HEK293 (cell line): ENCODE measurements around the gene CCT6B.
A peak's percentile ranks its signal among the peaks of the same experiment; 100 is the strongest.

Source experiments
- CTCF ChIA-PET: fragments of 350-600 bp; formaldehyde crosslinking; extraction: SDS; loops from one replicate; lab custom pipeline; 2021; ENCODE audit warnings: antibody characterized with exemption; lab: Yijun Ruan, JAX
- POLR2A ChIA-PET: fragments of 300-600 bp; formaldehyde crosslinking; extraction: SDS; loops from one replicate; lab custom pipeline; 2020; ENCODE audit warnings: antibody characterized with exemption, inconsistent platforms; lab: Yijun Ruan, JAX
- H3K27ac ChIP-seq: fragments of 200-500 bp; sonication (Bioruptor generic); 2 replicates; pipeline ENCODE4 v1.5.1; 2014; ENCODE audit warnings: low read depth, low read length, control low read depth, inconsistent platforms; ENCODE audit errors: extremely low read depth
- H3K36me3 ChIP-seq, 2 experiments: fragments of 200-500 bp in 1 of 2; sonication (Bioruptor generic) in 1 of 2; 1 replicate in 1 of 2; 2 replicates in 1 of 2; pipeline ENCODE4 v1.5.1; 2014 to 2017; ENCODE audit warnings: inconsistent platforms in 2 of 2, low read length in 2 of 2; ENCODE audit not compliant: control insufficient read depth in 2 of 2, insufficient read depth in 1 of 2
- H3K4me1 ChIP-seq: fragments of 200-500 bp; sonication (Bioruptor generic); 2 replicates; pipeline ENCODE4 v1.5.1; 2014; ENCODE audit warnings: mild to moderate bottlenecking, low read length, inconsistent platforms; ENCODE audit not compliant: control insufficient read depth, insufficient read depth
- H3K4me3 ChIP-seq: 2 replicates; pipeline ENCODE4 v1.5.1; 2011; ENCODE audit warnings: low read depth, mild to moderate bottlenecking, control low read depth, low read length, moderate library complexity
- H3K9me3 ChIP-seq: fragments of 200-500 bp; sonication (Bioruptor generic); 2 replicates; pipeline ENCODE4 v1.5.1; 2014; ENCODE audit warnings: low read depth, low read length, inconsistent platforms; ENCODE audit not compliant: control insufficient read depth, insufficient read depth
- FEZF1 ChIP-seq: fragments of 450-650 bp; formaldehyde crosslinking; IDR thresholded peaks from 2 replicates; pipeline ENCODE4 v1.5.1; 2016; ENCODE audit warnings: missing biosample characterization, missing genetic modification characterization
- IKZF3 ChIP-seq: fragments of 450-650 bp; IDR thresholded peaks from 2 replicates; pipeline ENCODE4 v1.5.0; 2018; ENCODE audit warnings: missing biosample characterization, mild to moderate bottlenecking, missing genetic modification characterization, moderate library complexity
- KLF1 ChIP-seq: fragments of 450-650 bp; formaldehyde crosslinking; IDR thresholded peaks from 2 replicates; pipeline ENCODE4 v1.5.1; 2016; ENCODE audit warnings: missing biosample characterization, missing genetic modification characterization
- KLF8 ChIP-seq: fragments of 450-650 bp; formaldehyde crosslinking; IDR thresholded peaks from 2 replicates; pipeline ENCODE4 v1.5.1; 2016; ENCODE audit warnings: missing biosample characterization, missing genetic modification characterization
- MYNN ChIP-seq: fragments of 450-650 bp; formaldehyde crosslinking; IDR thresholded peaks from 2 replicates; pipeline ENCODE4 v1.5.1; 2016; ENCODE audit warnings: missing biosample characterization, missing genetic modification characterization, borderline replicate concordance
- REPIN1 ChIP-seq: fragments of 450-650 bp; formaldehyde crosslinking; IDR thresholded peaks from 2 replicates; pipeline ENCODE4 v1.5.1; 2017; ENCODE audit warnings: missing biosample characterization, missing genetic modification characterization, low read depth
- SETDB1 ChIP-seq: IDR thresholded peaks from one replicate; pipeline ENCODE4 v1.6.1; 2017; ENCODE audit warnings: mild to moderate bottlenecking, low read length, moderate library complexity, mixed read lengths; ENCODE audit not compliant: insufficient read length
- ZNF140 ChIP-seq: fragments of 450-650 bp; formaldehyde crosslinking; IDR thresholded peaks from 2 replicates; pipeline ENCODE4 v1.5.1; 2016; ENCODE audit warnings: missing biosample characterization, missing genetic modification characterization
- ZNF184 ChIP-seq: fragments of 450-650 bp; IDR thresholded peaks from 2 replicates; pipeline ENCODE4 v1.5.1; 2018; ENCODE audit warnings: missing biosample characterization, mild to moderate bottlenecking, missing genetic modification characterization
- ZNF19 ChIP-seq: fragments of 450-650 bp; formaldehyde crosslinking; IDR thresholded peaks from 2 replicates; pipeline ENCODE4; 2016; ENCODE audit warnings: missing biosample characterization, missing genetic modification characterization, low read depth
- ZNF248 ChIP-seq: fragments of 450-650 bp; formaldehyde crosslinking; IDR thresholded peaks from 2 replicates; pipeline ENCODE4 v1.5.1; 2017; ENCODE audit warnings: missing biosample characterization, missing genetic modification characterization
- ZNF354C ChIP-seq: fragments of 450-650 bp; formaldehyde crosslinking; IDR thresholded peaks from 2 replicates; pipeline ENCODE4 v1.5.1; 2016; ENCODE audit warnings: missing biosample characterization, missing genetic modification characterization, low read depth, borderline replicate concordance
- ZNF391 ChIP-seq: fragments of 450-650 bp; formaldehyde crosslinking; IDR thresholded peaks from 2 replicates; pipeline ENCODE4 v1.5.1; 2016; ENCODE audit warnings: low read depth, missing biosample characterization, missing genetic modification characterization, borderline replicate concordance
- ZNF449 ChIP-seq: fragments of 450-650 bp; formaldehyde crosslinking; IDR thresholded peaks from 2 replicates; pipeline ENCODE4 v1.5.1; 2017; ENCODE audit warnings: missing biosample characterization, mild to moderate bottlenecking, missing genetic modification characterization, moderate library complexity
- ZNF660 ChIP-seq: fragments of 450-650 bp; IDR thresholded peaks from 2 replicates; pipeline ENCODE4 v1.5.1; 2018; ENCODE audit warnings: missing biosample characterization, mild to moderate bottlenecking, missing genetic modification characterization
- ZNF664 ChIP-seq: fragments of 450-650 bp; formaldehyde crosslinking; IDR thresholded peaks from 2 replicates; pipeline ENCODE4 v1.5.1; 2016; ENCODE audit warnings: missing biosample characterization, missing genetic modification characterization
- ZNF747 ChIP-seq: fragments of 450-650 bp; formaldehyde crosslinking; IDR thresholded peaks from 2 replicates; pipeline ENCODE4 v1.5.1; 2016; ENCODE audit warnings: missing biosample characterization, missing genetic modification characterization
- ZSCAN18 ChIP-seq: fragments of 450-650 bp; formaldehyde crosslinking; IDR thresholded peaks from 2 replicates; pipeline ENCODE4 v1.5.1; 2016; ENCODE audit warnings: missing biosample characterization, missing genetic modification characterization
- TF ChIP-seq, protein P1 (sequence below): fragments of 450-650 bp; formaldehyde crosslinking; IDR thresholded peaks from 2 replicates; pipeline ENCODE4 v1.5.1; 2016; ENCODE audit warnings: missing biosample characterization, missing genetic modification characterization, low read depth
- TF ChIP-seq, protein P2 (sequence below): sonication (generic); formaldehyde crosslinking; IDR thresholded peaks from 2 replicates; pipeline ENCODE4 v1.8.1; 2022; ENCODE audit warnings: mild to moderate bottlenecking, moderate library complexity, missing genetic modification reagents
- TF ChIP-seq, protein P3 (sequence below): IDR thresholded peaks from 2 replicates; pipeline ENCODE4 v1.6.1; 2011; ENCODE audit warnings: mild to moderate bottlenecking, low read depth, low read length, borderline replicate concordance

The CCT6B gene

GRCh38 chr17:34988644-34989043 is 27.4 kb upstream of the CCT6B start:
- no peak for TF ChIP-seq ZNF140 (tag by site-specific recombination)
- TF ChIP-seq KLF1 = no peak
- TF ChIP-seq, protein P1, sequence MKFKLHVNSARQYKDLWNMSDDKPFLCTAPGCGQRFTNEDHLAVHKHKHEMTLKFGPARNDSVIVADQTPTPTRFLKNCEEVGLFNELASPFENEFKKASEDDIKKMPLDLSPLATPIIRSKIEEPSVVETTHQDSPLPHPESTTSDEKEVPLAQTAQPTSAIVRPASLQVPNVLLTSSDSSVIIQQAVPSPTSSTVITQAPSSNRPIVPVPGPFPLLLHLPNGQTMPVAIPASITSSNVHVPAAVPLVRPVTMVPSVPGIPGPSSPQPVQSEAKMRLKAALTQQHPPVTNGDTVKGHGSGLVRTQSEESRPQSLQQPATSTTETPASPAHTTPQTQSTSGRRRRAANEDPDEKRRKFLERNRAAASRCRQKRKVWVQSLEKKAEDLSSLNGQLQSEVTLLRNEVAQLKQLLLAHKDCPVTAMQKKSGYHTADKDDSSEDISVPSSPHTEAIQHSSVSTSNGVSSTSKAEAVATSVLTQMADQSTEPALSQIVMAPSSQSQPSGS (tag by site-specific recombination) = no peak
- TF ChIP-seq KLF8 (tag by site-specific recombination) = no peak
- TF ChIP-seq REPIN1 = no peak
- TF ChIP-seq ZNF449 (tag by site-specific recombination) = no peak
- TF ChIP-seq IKZF3 (tag by site-specific recombination) = no peak
- TF ChIP-seq ZSCAN18 (tag by site-specific recombination) = no peak
- no peak for TF ChIP-seq ZNF391
- TF ChIP-seq FEZF1 (tag by site-specific recombination) = no peak
- TF ChIP-seq, protein P2, sequence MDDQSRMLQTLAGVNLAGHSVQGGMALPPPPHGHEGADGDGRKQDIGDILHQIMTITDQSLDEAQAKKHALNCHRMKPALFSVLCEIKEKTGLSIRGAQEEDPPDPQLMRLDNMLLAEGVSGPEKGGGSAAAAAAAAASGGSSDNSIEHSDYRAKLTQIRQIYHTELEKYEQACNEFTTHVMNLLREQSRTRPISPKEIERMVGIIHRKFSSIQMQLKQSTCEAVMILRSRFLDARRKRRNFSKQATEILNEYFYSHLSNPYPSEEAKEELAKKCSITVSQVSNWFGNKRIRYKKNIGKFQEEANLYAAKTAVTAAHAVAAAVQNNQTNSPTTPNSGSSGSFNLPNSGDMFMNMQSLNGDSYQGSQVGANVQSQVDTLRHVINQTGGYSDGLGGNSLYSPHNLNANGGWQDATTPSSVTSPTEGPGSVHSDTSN = no peak
- TF ChIP-seq ZNF19 (tag by site-specific recombination) = no peak
- no peak for TF ChIP-seq ZNF184 (tag by site-specific recombination)
- TF ChIP-seq ZNF664 (tag by site-specific recombination) = no peak
- TF ChIP-seq ZNF354C (tag by site-specific recombination) = no peak
- no peak for TF ChIP-seq ZNF747 (tag by site-specific recombination)
- TF ChIP-seq, protein P3, sequence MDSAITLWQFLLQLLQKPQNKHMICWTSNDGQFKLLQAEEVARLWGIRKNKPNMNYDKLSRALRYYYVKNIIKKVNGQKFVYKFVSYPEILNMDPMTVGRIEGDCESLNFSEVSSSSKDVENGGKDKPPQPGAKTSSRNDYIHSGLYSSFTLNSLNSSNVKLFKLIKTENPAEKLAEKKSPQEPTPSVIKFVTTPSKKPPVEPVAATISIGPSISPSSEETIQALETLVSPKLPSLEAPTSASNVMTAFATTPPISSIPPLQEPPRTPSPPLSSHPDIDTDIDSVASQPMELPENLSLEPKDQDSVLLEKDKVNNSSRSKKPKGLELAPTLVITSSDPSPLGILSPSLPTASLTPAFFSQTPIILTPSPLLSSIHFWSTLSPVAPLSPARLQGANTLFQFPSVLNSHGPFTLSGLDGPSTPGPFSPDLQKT = no peak
- TF ChIP-seq ZNF660 (tag by site-specific recombination) = no peak
- TF ChIP-seq ZNF248 (tag by site-specific recombination) = no peak
- ChIA-PET CTCF (interaction anchor here (0.7 to 1.1 kb wide), 4 partner anchors 10 to 131 kb away, joined by 4 to 6 read pairs (median 5); partner anchors contain the start of gene RAD51D), POLR2A (interaction anchor here (0.6 kb wide), 1 partner anchor 73 kb away, joined by 3 read pairs; no protein-coding TSS in a partner anchor)
- peaks cover 4% of the 10 kb centered on the region; the same call in 1 of the 2 replicates for H3K4me1 ChIP-seq
- no peak overlapping the region for H3K27ac ChIP-seq
- H3K4me3 ChIP-seq = no peak overlapping the region
- peaks cover 63 to 87% of the 10 kb centered on the region in 2 experiments for H3K36me3 ChIP-seq
- H3K9me3 ChIP-seq = no peaks in the 10 kb centered on the region

- H3K4me3 ChIP-seq = no peak overlapping the region
- peaks cover 71 to 81% of the 10 kb centered on the region in 2 experiments for H3K36me3 ChIP-seq
- peaks cover 5% of the 10 kb centered on the region for H3K4me1 ChIP-seq
- CTCF ChIA-PET = no interaction called here
- H3K9me3 ChIP-seq = no peaks in the 10 kb centered on the region
- H3K27ac ChIP-seq = no peak overlapping the region
- POLR2A ChIA-PET = no interaction called here
- TF ChIP-seq MYNN (peak; percentile 55; the same call in 1 of the 2 replicates), SETDB1 (no peak)
Measured at GRCh38 chr17:34987232-34987631, 26.0 kb upstream of the CCT6B start.
